RWPE1 (cell line): Measurements from ENCODE around the gene PAFAH1B2.

Source experiments
- CTCF ChIA-PET: fragments of 350-600 bp; sonication (Branson Sonifier 250); formaldehyde crosslinking; extraction: SDS; loops from one replicate; lab custom pipeline; 2021; lab: Yijun Ruan, JAX
- POLR2A ChIA-PET: fragments of 400-600 bp; formaldehyde crosslinking; extraction: SDS; loops from one replicate; lab custom pipeline; 2020; ENCODE audit warnings: antibody characterized with exemption; ENCODE audit not compliant: low non-redundant PET; lab: Yijun Ruan, JAX
- DNase-seq: peaks from one replicate; pipeline ENCODE4 v3.0.0; 2012; ENCODE audit warnings: low spot score
- H3K27ac ChIP-seq: fragments of 450-650 bp; 2 replicates; pipeline ENCODE4 v1.5.1; 2017
- CTCF ChIP-seq: fragments of 450-650 bp; conservative IDR thresholded peaks from 2 replicates; pipeline ENCODE4 v1.5.1; 2017; ENCODE audit warnings: low read depth, mild to moderate bottlenecking

PAFAH1B2 gene

GRCh38 chr11:117219455-117219854 is 75.4 kb downstream of the PAFAH1B2 start:
- H3K27ac ChIP-seq = no peak overlapping the region
- TF ChIP-seq CTCF = no peak
- ChIA-PET CTCF (no interaction called here), POLR2A (no interaction called here)
- DNase-seq = no peak

- POLR2A ChIA-PET = interaction anchor here (0.6 kb wide), 1 partner anchor 463 kb away, joined by 3 read pairs; no protein-coding TSS in a partner anchor
- DNase-seq = no peak
- TF ChIP-seq CTCF = no peak
- no peak overlapping the region for H3K27ac ChIP-seq
- CTCF ChIA-PET = interaction anchor here (1.5 kb wide), 1 partner anchor 12 kb away, joined by 7 read pairs; the partner anchor contains the start of genes PCSK7 and RNF214
Measured at GRCh38 chr11:117219995-117220394, 75.9 kb downstream of the PAFAH1B2 start.

GRCh38 chr11:117220568-117220967 is 76.5 kb downstream of the PAFAH1B2 start:
- ChIA-PET POLR2A (interaction anchor here (0.6 kb wide), 1 partner anchor 464 kb away, joined by 3 read pairs; no protein-coding TSS in a partner anchor), CTCF (interaction anchor here (0.5 to 1.5 kb wide), 2 partner anchors 11 to 46 kb away, joined by 3 to 7 read pairs; partner anchors contain the start of genes PCSK7 and RNF214)
- no peak for DNase-seq
- no peak for TF ChIP-seq CTCF
- peak overlapping the region; percentile 47; the same call in 1 of the 2 replicates for H3K27ac ChIP-seq

GRCh38 chr11:117220999-117221774 is 77.1 kb downstream of the PAFAH1B2 start:
- ChIA-PET POLR2A (no interaction called here), CTCF (interaction anchor here (0.5 to 1.5 kb wide), 3 partner anchors 11 to 1397 kb away, joined by 3 to 7 read pairs (median 3); partner anchors contain the start of genes PCSK7 and RNF214)
- DNase-seq = no peak

GRCh38 chr11:117221775-117222517 is 77.9 kb downstream of the PAFAH1B2 start:
- POLR2A ChIA-PET = no interaction called here
- no peak for TF ChIP-seq CTCF
- peak overlapping the region; percentile 47 for H3K27ac ChIP-seq
- CTCF ChIA-PET = no interaction called here
- no peak for DNase-seq

More at GRCh38 chr11:117220999-117221774, 77.1 kb downstream of the PAFAH1B2 start:
- peak overlapping the region; percentile 47 for H3K27ac ChIP-seq
- TF ChIP-seq CTCF = no peak
